Kidney glomerular epithelial cell (primary cell): Measurements from ENCODE around the gene VPS13D.

Source experiments
- DNase-seq: peaks from one replicate; lab custom pipeline; 2025; lab: John Stamatoyannopoulos, UW

The VPS13D gene

GRCh38 chr1:12539705-12540579, 310.1 kb downstream of the VPS13D start:
- peak; percentile 66 for DNase-seq

- DNase-seq = no peak
Observed at GRCh38 chr1:12540580-12541273, 310.9 kb downstream of the VPS13D start.

DNA sequence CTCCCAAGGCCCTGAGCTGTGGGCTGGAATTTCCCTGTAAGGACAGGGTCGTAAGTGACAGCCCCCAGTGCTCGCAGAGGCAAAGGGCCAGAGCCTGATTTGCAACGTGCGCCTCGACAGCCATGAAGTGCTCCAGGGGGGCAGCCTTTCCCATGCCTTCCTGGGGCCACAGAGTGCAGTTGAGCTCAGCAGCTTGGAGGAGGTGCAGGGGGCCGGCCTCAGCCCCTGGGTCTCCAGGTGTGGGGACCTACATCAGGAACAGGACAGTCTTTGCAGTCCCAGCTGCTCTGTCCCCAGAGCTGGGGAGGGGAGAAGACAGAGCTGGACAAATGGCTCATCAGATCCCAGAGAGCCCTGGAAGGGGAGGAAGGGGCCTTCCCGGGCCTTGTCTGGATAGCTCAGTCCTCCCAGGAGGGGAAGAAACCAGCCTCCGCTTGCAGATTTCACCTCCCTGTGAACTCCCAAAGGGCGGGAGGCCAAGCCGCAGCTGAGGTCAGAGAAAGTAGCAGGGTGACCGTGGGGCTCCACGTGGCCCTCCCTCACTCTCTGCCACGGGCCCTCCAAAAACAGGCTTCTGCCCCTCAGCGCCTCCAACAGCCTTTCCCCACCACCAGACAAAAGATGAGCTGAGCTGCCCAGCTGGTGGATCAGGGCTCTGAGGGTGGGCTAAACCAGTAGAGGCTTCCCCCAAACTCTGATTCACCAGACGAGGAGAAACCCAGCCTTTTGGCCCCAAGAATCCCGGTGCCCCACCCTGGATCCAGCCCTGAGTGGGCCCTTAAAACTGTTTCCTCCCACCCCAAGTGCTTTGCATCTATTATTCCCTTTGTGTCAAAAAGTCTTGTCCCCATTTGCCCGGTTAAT, 311.7 kb downstream of the VPS13D start:
- DNase-seq = no peak

DNA sequence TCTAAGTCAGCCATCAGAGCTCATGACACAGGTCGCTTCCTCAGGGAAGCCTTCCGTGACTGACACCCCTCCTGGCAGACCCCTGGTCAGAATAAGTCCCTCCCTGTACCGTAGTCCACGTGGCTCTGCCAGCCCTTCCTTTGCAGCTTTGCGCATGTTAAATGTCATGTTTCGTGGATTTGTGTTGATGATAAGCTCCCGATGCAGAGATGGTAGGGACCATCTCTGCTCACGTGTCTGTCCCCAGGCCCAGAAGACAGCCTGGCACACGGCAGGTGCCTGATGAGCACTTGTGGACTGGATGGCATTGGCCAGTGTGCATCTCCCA, 312.3 kb downstream of the VPS13D start:
- DNase-seq = no peak

DNA sequence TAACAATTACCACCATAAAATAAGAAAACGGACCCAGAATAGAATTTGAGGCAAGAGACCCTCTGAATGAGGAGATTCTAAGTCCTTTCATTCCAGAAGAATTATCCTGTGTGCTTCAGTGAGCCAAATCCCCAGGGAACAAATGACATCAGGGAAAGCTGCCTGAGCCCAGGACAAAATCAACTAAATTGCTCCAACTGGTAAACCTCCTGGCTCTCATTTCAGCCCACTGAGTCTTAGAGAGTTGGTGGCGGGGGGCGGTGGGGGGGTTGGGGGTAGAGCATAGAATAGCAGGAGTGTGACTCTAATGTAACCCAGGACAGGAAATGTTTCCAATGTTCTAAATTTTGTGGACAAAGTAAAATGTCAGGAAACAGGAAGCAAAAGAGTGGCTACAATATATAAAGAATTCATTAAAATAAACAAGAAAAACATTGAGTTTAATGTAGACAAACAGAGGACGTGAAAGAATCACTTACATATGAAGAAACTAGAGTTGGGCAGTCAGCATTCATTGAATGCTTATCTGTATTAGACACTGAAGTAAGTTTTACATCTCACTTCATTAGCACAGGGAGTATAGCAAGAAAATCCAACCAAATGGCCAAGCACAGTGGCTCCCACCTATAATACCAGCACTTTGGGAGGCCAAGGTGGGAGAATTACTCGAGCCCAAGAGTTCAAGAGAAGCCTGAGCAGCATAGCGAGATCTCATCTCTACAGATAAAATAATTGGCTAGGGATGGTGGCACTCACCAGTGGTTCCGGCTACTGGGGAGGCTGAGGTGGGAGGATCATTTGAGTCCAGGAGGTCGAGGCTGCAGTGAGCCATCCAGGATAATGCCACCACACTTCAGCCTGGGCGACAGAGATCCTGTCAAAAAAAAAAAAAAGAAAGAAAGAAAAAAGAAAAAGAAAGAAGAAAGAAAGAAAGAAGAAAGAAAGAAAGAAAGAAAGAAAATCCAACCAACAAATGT, 313.1 kb downstream of the VPS13D start:
- DNase-seq = no peak

DNA sequence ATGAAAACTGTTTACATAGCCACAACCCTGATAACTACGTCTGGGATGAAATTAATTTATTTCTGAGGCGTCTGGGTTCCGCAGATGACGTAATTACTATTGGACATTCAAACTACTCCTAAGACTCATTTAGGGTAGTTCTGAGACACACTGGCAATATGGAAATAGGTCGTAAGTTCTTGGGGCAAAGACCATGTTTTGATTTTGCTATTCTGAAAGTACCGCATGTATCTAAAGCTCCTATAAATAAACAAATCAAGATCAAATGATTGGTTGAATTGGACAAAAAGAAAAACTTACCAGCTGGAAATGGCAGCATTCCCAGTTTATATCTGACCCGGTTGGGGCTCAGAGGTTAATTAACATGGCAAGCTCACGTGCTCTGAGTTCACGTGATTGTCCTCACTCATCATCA, 313.9 kb downstream of the VPS13D start:
- DNase-seq = no peak

- DNase-seq = no peak
Observed at GRCh38 chr1:12544357-12544756, 314.5 kb downstream of the VPS13D start.

DNA sequence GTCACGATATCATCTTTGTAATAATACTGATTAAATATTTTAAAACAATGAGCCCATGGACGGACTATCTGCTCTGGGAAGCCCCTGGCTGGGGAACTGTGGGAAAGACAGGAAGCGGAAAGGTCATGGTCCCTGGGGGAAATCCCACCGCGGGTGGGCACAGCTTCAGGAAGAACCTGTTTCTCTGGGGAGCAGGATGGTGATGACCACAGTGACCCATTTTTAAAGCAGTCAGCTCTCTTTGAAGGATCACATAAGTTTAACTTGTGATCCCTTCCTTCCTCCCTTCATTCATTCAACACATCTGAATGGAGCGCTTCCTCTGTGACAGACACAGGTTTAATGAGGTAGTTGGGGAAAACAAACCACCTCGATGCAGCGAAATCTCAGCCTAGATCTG, 315.2 kb downstream of the VPS13D start:
- no peak for DNase-seq

GRCh38 chr1:12546771-12547585, 317.1 kb downstream of the VPS13D start:
- DNase-seq = no peak

DNA sequence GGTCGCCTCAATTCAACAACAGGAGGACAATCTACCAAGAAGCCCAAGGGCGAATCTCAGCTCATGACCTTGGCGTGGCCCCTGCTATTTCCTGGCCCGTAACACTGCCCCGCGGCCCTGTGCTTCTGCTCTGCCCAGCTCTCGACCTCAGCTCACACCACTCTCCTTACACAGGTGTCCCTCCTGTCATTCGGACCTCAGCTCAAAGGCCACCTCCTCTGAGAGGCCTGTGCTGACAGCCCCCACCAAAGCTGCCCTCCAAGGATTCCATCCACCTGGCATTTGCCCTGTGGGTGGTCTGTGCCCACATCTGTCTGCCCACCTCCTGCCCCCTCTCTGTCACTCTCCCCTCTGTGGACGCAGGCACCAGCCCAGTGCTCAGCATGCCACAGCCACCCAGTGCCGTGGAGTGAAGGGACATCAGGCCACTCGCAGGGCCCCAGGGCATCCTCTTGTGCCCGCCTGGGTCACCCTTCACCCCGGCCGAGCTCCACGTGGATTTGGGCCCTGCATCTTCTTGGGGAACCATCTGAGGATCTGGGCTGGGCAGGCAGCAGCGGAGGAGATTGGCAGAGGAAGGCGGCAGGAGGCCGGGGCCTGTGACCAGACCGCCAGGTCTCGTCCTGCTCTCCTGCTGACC, 317.9 kb downstream of the VPS13D start:
- no peak for DNase-seq

DNA sequence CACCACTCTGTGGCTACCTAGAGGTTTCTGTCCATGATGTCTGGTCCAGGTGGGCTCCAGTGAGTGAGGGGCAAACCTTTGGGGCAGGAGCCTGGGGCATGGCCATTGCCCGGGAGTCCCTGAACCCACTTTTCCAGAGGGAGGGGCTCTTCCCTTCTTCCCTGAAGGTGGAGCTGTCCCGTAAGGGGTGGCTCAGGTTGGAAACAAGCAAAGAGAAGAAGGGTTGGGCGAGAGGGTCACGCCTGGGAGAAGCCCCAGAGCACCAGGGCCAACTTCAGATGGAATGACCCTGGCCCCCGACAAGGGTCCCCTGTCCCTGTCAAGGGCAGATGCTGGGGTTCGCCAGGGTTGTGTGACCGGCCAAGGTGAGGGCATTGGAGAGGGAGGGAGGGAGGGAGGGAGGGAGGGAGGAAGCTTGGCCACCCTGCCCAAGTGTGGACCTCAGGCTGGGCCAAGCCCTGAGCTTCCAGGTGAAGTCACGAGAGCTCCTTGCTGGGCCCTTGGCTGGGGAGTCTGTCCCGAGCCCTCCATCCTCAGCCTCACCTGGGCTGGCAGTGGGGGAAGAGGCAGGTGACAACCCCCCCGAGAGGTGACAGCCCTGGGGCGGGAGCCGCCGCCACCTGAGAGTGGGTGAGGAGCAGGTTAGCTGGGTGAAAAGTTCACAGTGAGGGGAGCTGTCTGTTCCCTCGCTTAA, 318.6 kb downstream of the VPS13D start:
- DNase-seq = no peak

GRCh38 chr1:12548973-12549459, 319.2 kb downstream of the VPS13D start:
- no peak for DNase-seq

DNA sequence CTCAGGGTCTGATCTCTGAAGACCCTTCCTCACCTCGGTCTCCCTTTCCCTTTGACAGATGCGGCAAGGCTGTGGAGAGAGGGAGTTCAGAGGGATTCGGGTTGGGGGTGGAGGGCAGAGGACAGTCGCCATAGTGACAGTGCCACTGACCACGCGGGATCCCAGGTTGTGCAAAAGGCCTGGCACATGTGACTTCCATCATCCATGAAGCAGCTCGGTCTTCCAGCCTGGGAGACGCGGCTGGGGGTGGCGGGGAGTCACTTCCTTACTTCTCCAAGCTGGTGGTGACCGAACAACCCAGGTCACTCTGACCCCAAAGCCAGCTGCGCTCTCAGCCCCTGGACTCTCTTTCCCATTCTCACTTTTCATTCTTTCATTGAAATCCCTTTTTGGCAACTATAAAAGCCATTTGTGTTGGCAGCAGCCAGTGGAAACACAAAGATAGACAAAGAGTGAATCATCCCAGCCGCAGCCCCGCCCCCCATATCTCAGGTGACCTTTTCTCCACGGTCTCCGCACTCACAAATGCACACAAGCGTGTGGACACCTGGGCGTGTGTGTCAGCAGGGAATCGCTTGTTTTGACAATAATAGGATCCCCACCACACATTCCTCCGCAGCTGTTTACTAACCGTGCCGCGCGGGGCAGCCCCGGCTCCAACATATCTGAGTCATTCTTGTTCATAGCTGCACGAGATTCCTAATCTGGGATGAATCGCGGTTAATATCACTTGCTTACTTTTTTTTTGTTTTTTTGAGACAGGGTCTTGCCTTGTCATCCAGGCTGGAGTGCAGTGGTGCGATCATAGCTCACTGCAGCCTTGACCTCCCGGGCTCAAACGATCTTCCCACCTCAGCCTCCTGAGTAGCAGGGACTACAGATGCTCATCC, 319.9 kb downstream of the VPS13D start:
- peak; percentile 97 for DNase-seq

GRCh38 chr1:12551584-12551983, 321.8 kb downstream of the VPS13D start:
- DNase-seq = no peak

- no peak for DNase-seq
Observed at GRCh38 chr1:12552111-12552888, 322.5 kb downstream of the VPS13D start.

- DNase-seq = no peak
Observed at GRCh38 chr1:12552951-12553921, 323.4 kb downstream of the VPS13D start.
